ENCODE measurements around the gene DYNC1H1. TPM values are rescaled to one million over a fixed set of nuclear protein-coding genes. Genes with fewer than 3 reads are reported as not detected.
A peak's percentile ranks its signal among the peaks of the same experiment; 100 is the strongest.

Gene DYNC1H1
- total RNA-seq, 1 experiment from 2014 or later: 438 TPM

GRCh38 chr14:102078831-102079699 is 114.7 kb downstream of the DYNC1H1 start:
- Mint-ChIP-seq H3K27ac (peak overlapping the region; percentile 83), H3K36me3 (peaks cover 67% of the 10 kb centered on the region), H3K4me1 (peaks cover 13% of the 10 kb centered on the region), H3K27me3 (ENCODE audit: low read depth) (no peaks in the 10 kb centered on the region), H3K4me3 (no peak overlapping the region), H3K9me3 (peaks cover 6% of the 10 kb centered on the region)
- TF ChIP-seq ZBTB43 (CRISPR knock-in tag; IDR thresholded peaks at IDR 0.05) (no peak), AR (CRISPR knock-in tag; IDR thresholded peaks at IDR 0.05) (0 out of 2 replicates have a peak, but pooled peaks have one; percentile 43), EMX1 (CRISPR knock-in tag; IDR thresholded peaks at IDR 0.05) (no peak), MYBL2 (CRISPR knock-in tag; IDR thresholded peaks at IDR 0.05) (no peak), ZNF671 (CRISPR knock-in tag; IDR thresholded peaks at IDR 0.05) (no peak), FOXP4 (CRISPR knock-in tag; IDR thresholded peaks at IDR 0.05) (no peak), USF1 (CRISPR knock-in tag; IDR thresholded peaks at IDR 0.05) (no peak), ZNF121 (CRISPR knock-in tag; IDR thresholded peaks at IDR 0.05) (peak; percentile 18; the same call in 1 of the 2 replicates), ARID4B (CRISPR knock-in tag; IDR thresholded peaks at IDR 0.05; ENCODE audit: borderline replicate concordance) (no peak; the same call in 1 of the 2 replicates), ZNF532 (CRISPR knock-in tag; IDR thresholded peaks at IDR 0.05; ENCODE audit: borderline replicate concordance) (no peak), TCF7 (CRISPR knock-in tag; IDR thresholded peaks at IDR 0.05; ENCODE audit: low read depth) (no peak), ZNF396 (CRISPR knock-in tag; IDR thresholded peaks at IDR 0.05; ENCODE audit: borderline replicate concordance) (no peak)
- ChIA-PET POLR2A (interaction anchor here (0.7 kb wide), 1 partner anchor 10 kb away, joined by 3 read pairs; no protein-coding TSS in a partner anchor), CTCF (interaction anchor here (0.8 to 2.9 kb wide), 4 partner anchors 16 to 235 kb away, joined by 3 to 10 read pairs (median 4); no protein-coding TSS in a partner anchor)
- DNase-seq (ENCODE audit: low spot score): no peak
- ATAC-seq: no peak
